ENCODE data around the gene LRRC53.

LRRC53 gene

DNA sequence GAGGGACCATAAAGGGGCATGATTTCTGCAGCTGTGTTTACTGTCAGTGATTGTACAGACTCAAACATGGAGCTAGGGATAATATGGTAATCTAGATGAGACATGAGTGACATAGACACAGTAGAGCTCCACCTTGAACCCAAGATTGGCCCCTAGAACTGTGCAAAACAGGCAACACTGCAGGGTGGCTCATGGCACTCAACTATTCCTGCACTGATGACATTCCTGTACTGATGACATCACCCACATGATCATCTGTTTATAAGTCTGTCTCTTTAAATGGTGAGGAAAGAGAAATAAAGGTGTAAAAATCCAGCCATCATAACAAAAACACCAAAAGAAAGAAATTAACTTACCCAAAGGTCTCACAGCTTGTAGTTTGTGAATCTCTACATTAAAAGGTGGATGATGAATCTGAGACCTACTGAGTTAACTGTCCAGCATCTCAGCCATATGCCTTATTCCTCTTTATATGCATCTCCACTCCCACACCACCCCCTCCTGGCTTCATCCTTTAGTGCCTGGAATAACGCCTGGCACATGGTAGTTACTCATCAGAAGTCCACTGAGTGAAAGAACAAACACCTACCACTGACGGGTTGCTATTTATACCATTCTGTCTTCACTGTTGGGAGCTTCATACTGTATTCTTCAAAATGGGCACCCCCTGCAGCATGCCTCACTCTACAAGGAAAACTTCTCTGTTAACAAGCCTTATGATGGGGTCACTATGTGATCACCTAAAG, at the start of gene LRRC53:
LRRC53 (minus strand) TSS at position 442 of the 746 bp plus-strand sequence. CDS start 29,262 bp downstream, outside the sequence.
- DNase-seq = no peak

DNA sequence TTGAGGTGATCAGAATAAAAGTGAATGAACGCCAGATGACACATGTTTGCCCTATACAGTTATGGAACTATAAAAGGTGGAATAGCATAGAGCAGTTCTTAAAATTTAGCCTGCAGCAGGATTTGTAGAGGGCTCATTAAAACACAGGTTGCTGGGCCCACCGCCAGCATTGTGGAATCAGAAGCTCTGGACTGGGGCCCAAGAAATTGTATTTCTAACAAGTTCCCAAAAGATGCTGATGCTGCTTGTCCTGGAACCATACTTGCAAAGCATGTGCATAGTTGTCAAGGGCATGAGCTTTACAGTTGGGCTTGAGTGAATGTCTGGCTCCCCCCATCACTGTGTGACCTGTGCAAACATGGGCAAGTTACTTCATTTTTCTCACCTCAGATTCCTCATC, 37.5 kb upstream of the LRRC53 start:
- no peak for DNase-seq

DNA sequence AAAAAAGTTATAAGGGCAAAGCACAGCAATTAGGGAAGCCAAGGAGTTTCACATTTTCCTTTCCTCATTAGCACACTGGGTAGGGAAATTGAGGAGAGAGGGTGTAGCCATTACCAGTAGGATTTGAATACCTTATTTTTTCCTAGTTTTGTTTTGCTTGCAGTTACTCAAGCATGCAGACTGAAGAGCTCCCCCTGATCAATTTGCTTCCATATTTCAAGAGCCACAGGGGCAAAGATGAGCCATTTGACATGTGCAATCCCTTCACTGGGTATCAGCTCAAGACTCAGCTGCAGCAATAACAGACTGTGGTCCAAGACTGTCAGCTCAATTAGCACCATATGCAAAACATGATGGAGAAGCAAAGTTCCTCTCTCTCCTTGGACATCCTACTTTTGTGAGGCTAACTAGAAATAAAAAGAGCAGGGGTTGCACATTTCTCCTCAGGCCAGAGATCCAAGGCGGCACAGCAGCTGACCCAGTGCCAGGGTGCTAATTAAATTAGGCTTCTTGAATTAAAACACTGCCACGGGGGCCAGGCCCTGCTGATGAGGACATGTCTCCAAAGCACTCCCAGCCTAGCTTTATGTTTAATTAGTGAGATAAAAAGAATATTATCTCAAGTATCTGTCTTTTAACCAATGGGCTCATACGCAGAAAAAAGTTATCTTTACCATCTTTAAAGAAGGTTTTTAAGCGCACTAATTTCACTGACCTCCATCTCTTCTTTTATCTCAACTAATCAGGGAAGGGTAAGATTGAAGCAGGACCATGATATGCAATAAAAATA, 36.7 kb upstream of the LRRC53 start:
- no peak for DNase-seq

- DNase-seq = no peak
Measured at GRCh38 chr1:74545821-74546220, 33.4 kb upstream of the LRRC53 start.

- DNase-seq = no peak
Measured at GRCh38 chr1:74534241-74534640, 21.8 kb upstream of the LRRC53 start.

- no peak for DNase-seq
Measured at GRCh38 chr1:74531796-74532195, 19.4 kb upstream of the LRRC53 start.

GRCh38 chr1:74530892-74531291, 18.5 kb upstream of the LRRC53 start:
- no peak for DNase-seq

DNA sequence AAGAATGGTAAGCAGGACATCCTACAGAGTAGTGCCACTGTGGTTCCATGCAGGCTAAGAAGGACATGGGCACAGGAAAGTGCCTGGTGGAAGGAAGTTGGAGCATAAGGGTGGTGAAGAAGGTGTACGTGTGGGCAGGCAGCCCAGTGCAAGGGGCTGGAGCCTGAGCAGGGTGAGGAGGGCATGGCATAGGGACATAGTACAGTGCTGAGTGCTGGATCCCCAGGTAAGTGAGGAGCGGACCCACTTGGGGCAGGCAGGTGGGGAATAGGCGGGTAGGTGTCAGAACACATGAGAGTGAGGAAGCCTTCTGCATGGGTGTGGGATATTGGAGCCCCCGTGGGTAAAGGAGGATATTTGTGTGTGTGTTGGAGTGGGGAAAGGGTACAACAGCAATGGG, 15.7 kb upstream of the LRRC53 start:
- no peak for DNase-seq

- no peak for DNase-seq
Measured at GRCh38 chr1:74526708-74527107, 14.3 kb upstream of the LRRC53 start.

DNA sequence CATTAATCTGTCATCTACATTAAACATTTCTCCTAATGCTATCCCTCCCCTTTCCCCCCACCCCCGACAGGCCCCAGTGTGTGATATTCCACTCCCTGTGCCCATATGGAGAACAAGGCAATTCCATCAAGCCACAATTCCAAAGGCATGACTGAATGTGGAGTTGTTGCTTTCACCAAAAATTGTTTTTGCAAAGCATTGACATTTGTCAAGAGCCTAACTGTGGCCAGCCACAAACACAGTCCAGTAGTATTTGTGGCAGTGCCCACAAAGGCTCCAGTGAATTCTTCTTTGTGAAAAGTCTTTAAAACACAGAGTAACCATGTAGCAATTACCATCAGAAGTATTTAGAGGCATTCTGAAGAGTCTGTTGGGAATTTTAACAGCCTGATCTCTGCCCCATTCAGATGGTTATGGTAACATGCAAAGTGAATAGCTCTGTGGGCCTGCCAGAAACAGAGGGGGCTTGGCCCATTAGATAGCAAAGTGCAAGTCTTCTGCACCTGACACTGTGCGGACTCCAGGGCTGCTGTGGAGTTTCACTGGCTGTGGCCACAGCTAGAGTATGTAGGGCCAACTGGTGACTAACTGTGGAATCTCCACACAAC, 11.6 kb upstream of the LRRC53 start:
- DNase-seq = no peak

DNA sequence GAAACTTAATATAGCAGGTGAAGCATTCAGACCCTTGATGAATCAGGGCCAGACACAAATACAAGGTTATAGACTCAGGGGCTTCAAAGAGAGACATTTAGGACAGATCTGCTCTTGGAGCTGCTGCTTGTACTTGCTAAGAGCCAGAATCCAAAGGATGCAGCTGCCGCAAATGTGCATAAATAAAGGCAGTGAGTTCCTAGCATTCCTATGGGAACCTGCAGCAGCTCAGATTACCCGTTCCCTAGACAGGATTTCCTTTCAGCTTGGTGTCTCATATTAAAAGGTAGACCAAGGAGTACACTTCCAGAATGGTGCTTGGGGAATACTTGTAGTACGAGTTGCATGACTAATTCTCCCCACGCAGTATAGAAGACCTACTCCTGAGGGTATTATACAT, 9.7 kb upstream of the LRRC53 start:
- DNase-seq = no peak

GRCh38 chr1:74517599-74518051, 5.2 kb upstream of the LRRC53 start:
- no peak for DNase-seq

DNA sequence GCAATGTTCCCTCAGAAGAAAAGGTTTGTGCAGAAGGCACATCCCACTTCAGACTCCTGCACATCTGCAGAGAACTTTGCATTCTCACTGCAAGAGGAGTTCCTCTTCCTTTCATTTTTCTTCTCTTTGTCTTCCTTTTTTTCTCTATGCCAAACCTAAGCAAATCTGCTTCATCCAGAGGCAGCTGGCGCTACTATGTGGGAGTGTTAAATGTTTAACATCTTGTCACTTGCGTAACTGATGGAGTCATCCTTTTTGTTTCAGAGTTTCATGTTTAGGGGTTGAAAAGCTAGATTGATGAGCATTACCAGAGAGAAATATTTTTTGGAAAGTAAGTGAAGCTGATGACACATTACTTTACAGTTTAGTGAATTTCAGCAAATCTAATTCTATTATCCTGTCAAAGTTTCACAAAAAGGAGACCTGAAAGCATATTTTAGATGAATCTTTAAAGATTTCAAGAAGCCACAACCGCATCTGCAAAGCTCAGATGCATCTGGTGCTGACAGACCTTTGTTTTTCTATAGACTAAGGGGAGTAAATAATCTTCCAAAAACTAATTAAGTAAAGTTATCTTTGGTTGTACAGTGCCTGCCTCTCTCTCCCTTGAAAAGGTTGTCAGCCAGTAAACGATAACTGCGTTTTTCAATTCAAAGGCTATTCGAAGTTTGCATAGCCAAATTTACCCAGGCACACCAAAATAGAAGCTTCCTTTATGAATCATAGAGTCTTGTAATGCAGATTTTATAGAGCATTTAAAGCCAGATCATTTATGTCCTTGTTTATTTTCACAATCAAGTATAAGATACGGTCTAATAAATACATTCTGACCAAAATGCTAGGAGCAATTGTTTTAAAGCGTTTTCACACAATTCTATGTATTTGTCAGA, 1.2 kb upstream of the LRRC53 start:
- no peak for DNase-seq

DNA sequence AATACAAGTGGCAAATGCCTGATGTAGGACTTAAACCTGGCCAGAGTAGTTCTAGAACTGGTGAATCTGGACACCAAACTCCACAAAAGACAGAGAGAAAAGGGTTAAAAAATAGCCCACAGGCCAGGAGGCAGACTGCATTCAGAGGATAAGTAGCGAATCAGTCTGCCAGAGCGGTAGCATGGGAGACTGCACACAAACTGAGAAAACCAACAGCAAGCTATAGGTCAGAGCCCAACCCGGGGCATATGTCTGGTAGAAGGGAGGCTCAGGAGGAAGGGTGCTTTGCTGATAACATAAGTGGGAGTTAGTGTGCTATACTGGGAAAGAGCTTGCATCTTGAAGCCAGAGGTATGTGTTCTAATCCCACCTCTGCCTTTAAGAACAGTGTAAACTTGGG, 4.0 kb downstream of the LRRC53 start:
- no peak for DNase-seq

DNA sequence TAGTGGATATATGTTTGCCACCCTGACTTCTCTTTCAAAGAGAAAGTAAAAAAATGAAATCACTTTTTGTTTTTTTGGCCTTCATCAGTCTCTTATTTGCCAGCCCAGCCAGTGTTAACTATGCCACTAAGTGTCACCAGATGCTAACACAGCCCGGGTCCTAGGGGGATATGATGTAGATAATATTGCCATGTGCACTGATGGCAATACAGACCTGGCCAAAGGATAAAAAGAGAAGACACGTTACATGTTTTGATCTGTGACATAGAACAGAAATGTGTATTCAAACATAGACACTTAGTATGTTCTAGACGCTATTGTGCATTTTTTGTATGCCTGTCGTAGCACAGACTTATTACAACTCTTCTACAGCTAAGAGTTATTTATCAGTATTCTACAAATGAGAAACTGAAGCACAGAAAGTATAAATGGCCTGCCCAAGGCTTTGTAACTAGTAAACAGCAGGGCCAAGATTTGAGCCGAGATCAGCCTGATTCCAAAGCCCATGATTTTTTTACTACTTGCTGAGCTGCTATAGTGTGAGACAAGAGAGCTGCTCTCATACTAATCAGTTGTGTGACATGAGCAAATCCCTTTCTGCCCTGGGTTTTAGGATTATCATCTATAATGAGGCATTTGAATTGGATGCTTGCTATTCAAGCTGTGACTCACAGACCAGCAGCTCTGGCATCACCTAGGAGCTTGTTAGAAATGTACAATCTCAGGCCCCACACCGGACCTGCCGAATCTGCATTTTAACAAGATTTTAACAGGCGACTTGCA, 6.3 kb downstream of the LRRC53 start:
- no peak for DNase-seq

GRCh38 chr1:74504933-74505512, 7.4 kb downstream of the LRRC53 start:
- no peak for DNase-seq

DNA sequence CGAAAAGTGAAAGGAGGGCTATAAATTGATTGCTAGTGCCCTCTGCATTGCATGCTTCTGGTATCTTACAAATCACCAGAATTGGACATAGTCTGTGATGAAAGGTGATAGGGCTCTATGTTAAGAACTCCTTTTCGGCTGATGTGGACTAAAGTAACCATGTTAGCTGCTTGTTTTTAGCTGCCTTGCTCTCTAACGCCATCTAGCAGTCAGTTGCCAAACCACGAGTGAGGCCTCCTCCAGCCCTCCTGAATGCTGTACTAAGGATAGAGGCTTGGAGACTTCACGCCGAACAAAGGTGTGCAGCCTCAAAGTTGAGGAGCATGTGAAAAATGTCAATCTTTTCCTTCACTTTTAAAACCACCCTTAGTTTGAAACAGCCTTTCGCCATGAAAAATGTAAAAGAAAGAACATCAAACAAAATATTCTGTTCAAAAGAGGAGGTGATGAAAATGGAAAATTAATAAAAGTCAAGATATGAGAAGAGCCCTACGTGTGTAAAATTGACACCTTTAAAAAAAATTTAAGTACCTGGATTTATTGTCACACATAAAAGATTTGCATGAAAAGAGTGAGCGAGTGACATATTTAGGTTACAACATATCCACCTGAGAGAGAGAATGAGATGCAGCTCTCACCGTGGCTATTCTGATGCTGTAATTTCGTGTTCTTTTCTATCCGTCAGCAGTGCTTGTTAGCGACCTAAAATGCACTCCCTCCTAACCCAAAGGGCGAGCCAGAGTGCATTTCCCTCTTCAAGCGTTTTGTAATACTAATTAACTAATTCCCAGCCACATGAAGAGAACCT, 8.1 kb downstream of the LRRC53 start:
- DNase-seq = peak; percentile 8

- DNase-seq = no peak
Measured at GRCh38 chr1:74502858-74503257, 9.6 kb downstream of the LRRC53 start.

GRCh38 chr1:74502432-74502831, 10.0 kb downstream of the LRRC53 start:
- no peak for DNase-seq

DNA sequence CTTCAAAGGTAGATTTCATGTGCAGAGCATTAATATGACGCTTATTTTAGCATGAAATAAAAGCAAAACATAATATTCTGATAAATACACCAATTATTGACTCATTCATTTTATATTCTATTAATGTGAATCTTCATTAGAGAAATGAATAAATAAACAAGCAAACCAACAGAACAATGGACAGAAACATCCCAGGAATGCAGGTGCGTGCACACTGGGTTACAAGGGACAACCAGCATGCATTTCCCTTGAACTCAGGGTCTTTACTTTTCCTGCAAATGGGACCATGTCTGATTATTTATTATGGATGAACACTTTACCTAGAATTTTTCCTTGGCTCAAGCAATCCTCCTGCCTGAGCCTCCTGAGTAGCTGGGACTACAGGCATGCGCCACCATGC, 13.5 kb downstream of the LRRC53 start:
- no peak for DNase-seq

- DNase-seq = no peak
Measured at GRCh38 chr1:74496669-74497068, 15.7 kb downstream of the LRRC53 start.

All from NCI-H187 treated with DMSO at 0.1 percent for 48 hours (cell line).